AG09319 (cell line): ENCODE data around the gene NLRX1.
A peak's percentile ranks its signal among the peaks of the same experiment; 100 is the strongest.
"Not testable (repeated sequence)": the region's sequence is repeated elsewhere in the genome, so short reads cannot be mapped to it uniquely, and the experiment has no call there.

Source experiments
- DNase-seq: peaks from one replicate; pipeline ENCODE4 v3.0.0-alpha.2; 2010; ENCODE audit warnings: low read depth; ENCODE audit errors: extremely low read depth
- TF ChIP-seq, protein P1 (sequence below): IDR thresholded peaks from 2 replicates; pipeline ENCODE4 v1.5.1; 2011; ENCODE audit warnings: low read depth, mild to moderate bottlenecking, inconsistent platforms, low read length, moderate library complexity

The NLRX1 gene

GRCh38 chr11:119126675-119127268, 41.8 kb upstream of the NLRX1 start:
- TF ChIP-seq, protein P1, sequence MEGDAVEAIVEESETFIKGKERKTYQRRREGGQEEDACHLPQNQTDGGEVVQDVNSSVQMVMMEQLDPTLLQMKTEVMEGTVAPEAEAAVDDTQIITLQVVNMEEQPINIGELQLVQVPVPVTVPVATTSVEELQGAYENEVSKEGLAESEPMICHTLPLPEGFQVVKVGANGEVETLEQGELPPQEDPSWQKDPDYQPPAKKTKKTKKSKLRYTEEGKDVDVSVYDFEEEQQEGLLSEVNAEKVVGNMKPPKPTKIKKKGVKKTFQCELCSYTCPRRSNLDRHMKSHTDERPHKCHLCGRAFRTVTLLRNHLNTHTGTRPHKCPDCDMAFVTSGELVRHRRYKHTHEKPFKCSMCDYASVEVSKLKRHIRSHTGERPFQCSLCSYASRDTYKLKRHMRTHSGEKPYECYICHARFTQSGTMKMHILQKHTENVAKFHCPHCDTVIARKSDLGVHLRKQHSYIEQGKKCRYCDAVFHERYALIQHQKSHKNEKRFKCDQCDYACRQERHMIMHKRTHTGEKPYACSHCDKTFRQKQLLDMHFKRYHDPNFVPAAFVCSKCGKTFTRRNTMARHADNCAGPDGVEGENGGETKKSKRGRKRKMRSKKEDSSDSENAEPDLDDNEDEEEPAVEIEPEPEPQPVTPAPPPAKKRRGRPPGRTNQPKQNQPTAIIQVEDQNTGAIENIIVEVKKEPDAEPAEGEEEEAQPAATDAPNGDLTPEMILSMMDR: no peak
- no peak for DNase-seq

DNA sequence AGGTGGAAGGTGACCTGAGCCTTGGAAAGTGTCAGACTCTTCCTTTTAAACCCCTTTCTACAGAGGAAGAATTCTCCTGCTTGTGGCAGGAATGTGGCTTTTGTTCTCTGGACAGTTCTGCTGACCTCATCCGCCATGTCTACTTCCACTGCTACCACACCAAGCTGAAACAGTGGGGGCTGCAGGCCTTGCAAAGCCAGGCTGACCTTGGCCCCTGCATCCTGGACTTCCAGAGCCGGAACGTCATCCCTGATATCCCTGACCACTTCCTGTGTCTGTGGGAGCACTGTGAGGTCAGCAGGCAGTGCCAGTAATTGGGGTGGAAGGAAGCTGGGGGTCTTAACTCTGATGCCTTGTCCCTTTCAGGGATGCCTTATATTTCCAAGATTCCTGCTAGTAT, 37.9 kb upstream of the NLRX1 start:
- TF ChIP-seq, protein P1: no peak
- DNase-seq: no peak

DNA sequence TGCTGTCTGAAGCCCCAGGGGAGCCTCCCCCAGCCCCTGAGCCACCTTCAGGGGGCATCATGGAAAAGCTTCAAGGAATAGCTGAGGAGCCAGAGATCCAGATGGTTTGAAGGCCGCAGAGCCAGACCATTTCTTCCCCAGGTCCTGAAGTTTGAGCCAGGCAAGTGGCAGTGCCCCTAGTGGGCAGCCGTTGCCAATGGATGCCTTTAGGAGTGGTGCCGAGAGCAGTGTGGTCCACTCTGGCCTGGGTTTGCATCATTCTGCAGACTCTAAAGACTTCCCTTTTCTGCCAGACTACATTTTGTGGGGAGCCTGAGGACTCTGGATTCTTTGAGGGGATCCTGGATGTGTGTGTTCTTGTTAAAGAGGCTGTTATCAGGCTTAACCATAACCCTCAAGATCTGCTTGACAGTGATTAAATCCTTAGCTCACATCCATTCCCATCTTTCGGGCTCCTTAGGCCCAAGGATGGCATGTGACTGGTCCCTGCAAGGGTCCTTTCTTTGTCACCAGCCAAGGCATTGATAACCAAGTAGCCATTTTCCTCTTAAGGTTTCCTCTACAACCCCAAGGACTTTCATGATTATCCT, 34.0 kb upstream of the NLRX1 start:
- TF ChIP-seq, protein P1: peak; percentile 43
- no peak for DNase-seq

GRCh38 chr11:119139276-119139675, 29.2 kb upstream of the NLRX1 start:
- not testable (repeated sequence) for DNase-seq

DNA sequence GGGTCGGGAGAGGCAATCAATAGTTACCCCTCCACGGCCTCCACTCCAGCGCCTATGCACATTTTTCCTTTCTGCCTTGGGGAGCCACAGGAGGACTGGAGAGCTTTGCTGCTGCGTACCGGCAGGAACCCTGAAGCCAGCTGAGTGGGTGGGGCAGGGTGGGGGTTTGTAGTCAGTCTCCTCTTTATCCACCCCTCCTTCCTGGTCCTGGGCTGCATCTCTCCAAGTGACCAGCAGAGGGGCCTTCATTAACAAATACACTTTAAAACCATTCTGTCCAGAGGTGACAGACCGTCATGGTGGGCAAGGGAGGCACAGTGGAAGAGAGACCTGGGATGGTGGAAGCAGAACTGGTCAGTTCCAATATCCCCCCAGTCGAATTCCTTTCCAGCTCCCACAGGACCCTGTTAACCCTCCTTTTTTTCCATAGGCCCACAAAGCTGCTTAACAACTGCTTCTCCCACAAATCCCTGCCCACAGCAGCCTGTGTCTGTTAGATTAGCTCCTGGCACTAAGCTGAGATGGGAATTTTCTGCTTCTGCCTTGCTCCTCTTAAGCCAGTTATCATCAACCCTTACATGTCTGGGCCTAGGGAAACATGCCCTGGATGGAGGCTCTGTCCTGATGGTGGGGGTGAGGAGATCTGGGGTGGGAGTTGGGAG, 23.6 kb upstream of the NLRX1 start:
- TF ChIP-seq, protein P1: peak; percentile 68
- no peak for DNase-seq

DNA sequence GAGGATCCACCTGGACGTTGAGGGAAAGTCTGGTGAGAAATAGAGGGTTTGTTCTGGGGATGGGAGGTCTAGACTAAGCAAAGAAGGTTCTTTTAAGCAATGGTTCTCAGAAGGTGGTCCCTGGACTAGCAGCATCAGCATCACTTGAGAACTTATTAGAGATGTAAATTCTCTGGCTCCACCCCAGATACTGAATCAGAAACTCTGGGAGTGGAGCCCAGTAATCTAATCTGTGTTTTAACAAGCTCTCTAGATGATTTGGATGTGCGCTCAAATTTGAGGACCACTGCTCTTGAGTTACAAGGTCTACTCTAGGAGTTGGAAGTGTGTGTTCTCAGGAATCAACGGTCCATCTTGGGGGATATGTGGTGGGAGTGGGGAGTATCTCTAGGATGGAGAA, 23.0 kb upstream of the NLRX1 start:
- TF ChIP-seq, protein P1: no peak
- DNase-seq: no peak

GRCh38 chr11:119147604-119148333, 20.8 kb upstream of the NLRX1 start:
- TF ChIP-seq, protein P1: no peak
- DNase-seq: no peak
